ENCODE results near the gene TCHP.

The TCHP gene

DNA sequence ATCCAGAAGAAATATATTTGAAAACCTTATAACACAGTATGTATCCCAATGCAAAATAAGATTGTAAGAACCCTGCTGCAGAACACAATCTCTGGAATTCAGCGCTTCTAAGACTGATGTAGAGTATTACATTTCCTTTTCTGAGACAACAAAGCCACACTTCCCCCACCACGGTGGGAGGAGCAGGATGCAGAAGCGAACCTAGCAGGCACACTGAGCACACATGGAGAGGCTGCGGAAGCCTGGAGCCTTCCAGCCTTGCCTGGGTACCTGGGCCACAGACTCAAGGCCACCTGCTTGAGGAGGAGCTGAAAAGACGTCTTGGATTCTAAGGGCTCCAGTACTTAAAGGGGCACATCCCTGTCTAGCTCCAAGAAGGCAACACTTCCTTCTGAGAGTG is 46.4 kb downstream of the TCHP start:
- Histone ChIP-seq H3K27me3 (ENCODE audit: insufficient read depth, low read length, poor library complexity, severe bottlenecking) (no peaks in the 10 kb centered on the region), H3F3A (ENCODE audit: low read depth) (no peaks in the 10 kb centered on the region), H3K79me2 (ENCODE audit: insufficient read depth, low read length) (no peaks in the 10 kb centered on the region), H3K4me3 (ENCODE audit: low read length, poor library complexity, severe bottlenecking) (no peak overlapping the region), H3K4me1 (ENCODE audit: insufficient read depth, low read length, poor library complexity, severe bottlenecking) (peaks cover 10% of the 10 kb centered on the region), H3K9me2 (replicated peaks; ENCODE audit: low read depth, low read length) (no peaks in the 10 kb centered on the region), H4K20me1 (ENCODE audit: insufficient read depth, low read length, poor library complexity, severe bottlenecking) (no peaks in the 10 kb centered on the region), H3K9ac (ENCODE audit: low read depth, low read length, poor library complexity, severe bottlenecking) (no peak overlapping the region), H3K9me3 (ENCODE audit: insufficient read depth, low read depth, low read length) (no peaks in the 10 kb centered on the region), H3K36me3 (ENCODE audit: insufficient read depth, low read length) (peaks cover 69% of the 10 kb centered on the region), H3K4me2 (ENCODE audit: low read depth, low read length, poor library complexity, severe bottlenecking) (no peak overlapping the region), H2AFZ (ENCODE audit: low read length) (no peak overlapping the region)
- TF ChIP-seq EZH2phosphoT487 (IDR thresholded peaks at IDR 0.05; ENCODE audit: borderline replicate concordance), result no peak
- no peak for TF ChIP-seq CTCF (conservative IDR thresholded peaks at IDR 0.05; ENCODE audit: low read length)

- Histone ChIP-seq H2AFZ (ENCODE audit: low read length) (no peak overlapping the region), H3K9me3 (ENCODE audit: insufficient read depth, low read depth, low read length) (no peaks in the 10 kb centered on the region), H3K4me1 (ENCODE audit: insufficient read depth, low read length, poor library complexity, severe bottlenecking) (peaks cover 10% of the 10 kb centered on the region), H4K20me1 (ENCODE audit: insufficient read depth, low read length, poor library complexity, severe bottlenecking) (no peaks in the 10 kb centered on the region), H3K4me3 (ENCODE audit: low read length, poor library complexity, severe bottlenecking) (no peak overlapping the region), H3K4me2 (ENCODE audit: low read depth, low read length, poor library complexity, severe bottlenecking) (no peak overlapping the region), H3K9ac (ENCODE audit: low read depth, low read length, poor library complexity, severe bottlenecking) (no peak overlapping the region), H3K27me3 (ENCODE audit: insufficient read depth, low read length, poor library complexity, severe bottlenecking) (no peaks in the 10 kb centered on the region), H3F3A (ENCODE audit: low read depth) (no peaks in the 10 kb centered on the region), H3K79me2 (ENCODE audit: insufficient read depth, low read length) (no peaks in the 10 kb centered on the region), H3K9me2 (replicated peaks; ENCODE audit: low read depth, low read length) (no peaks in the 10 kb centered on the region), H3K36me3 (ENCODE audit: insufficient read depth, low read length) (peaks cover 73% of the 10 kb centered on the region)
- TF ChIP-seq EZH2phosphoT487 (IDR thresholded peaks at IDR 0.05; ENCODE audit: borderline replicate concordance) (no peak), CTCF (conservative IDR thresholded peaks at IDR 0.05; ENCODE audit: low read length) (no peak)
Observed at GRCh38 chr12:109946913-109947312, 46.8 kb downstream of the TCHP start.

DNA sequence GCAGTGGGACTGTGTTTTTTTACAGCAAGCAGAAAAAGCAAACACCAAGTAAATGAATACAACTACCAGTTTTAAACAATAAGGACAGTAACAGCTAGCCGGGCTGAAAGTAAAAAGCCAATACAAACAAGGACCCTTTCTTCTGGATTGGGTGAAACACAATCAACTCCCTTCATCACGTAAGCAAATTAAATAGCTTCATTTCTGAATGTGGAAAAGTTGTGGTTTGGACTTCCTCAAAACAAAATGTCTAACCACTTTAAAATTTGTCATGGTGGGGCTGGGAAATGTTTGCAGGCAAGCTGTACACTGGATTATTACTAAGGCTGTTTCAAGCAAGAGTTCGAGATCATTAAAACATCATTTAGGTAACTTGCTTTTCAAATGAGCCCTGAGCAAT is 47.4 kb downstream of the TCHP start:
- Histone ChIP-seq H3K4me2 (ENCODE audit: low read depth, low read length, poor library complexity, severe bottlenecking) (peak overlapping the region; percentile 18), H3K27me3 (ENCODE audit: insufficient read depth, low read length, poor library complexity, severe bottlenecking) (no peaks in the 10 kb centered on the region), H3K9ac (ENCODE audit: low read depth, low read length, poor library complexity, severe bottlenecking) (no peak overlapping the region), H3K9me2 (replicated peaks; ENCODE audit: low read depth, low read length) (no peaks in the 10 kb centered on the region), H3K4me1 (ENCODE audit: insufficient read depth, low read length, poor library complexity, severe bottlenecking) (peaks cover 10% of the 10 kb centered on the region), H4K20me1 (ENCODE audit: insufficient read depth, low read length, poor library complexity, severe bottlenecking) (no peaks in the 10 kb centered on the region), H3K36me3 (ENCODE audit: insufficient read depth, low read length) (peaks cover 79% of the 10 kb centered on the region), H3F3A (ENCODE audit: low read depth) (no peaks in the 10 kb centered on the region), H2AFZ (ENCODE audit: low read length) (no peak overlapping the region), H3K79me2 (ENCODE audit: insufficient read depth, low read length) (no peaks in the 10 kb centered on the region), H3K9me3 (ENCODE audit: insufficient read depth, low read depth, low read length) (no peaks in the 10 kb centered on the region), H3K4me3 (ENCODE audit: low read length, poor library complexity, severe bottlenecking) (no peak overlapping the region)
- TF ChIP-seq EZH2phosphoT487 (IDR thresholded peaks at IDR 0.05; ENCODE audit: borderline replicate concordance), result no peak
- no peak for TF ChIP-seq CTCF (conservative IDR thresholded peaks at IDR 0.05; ENCODE audit: low read length)
